ENCODE data around the gene COX7A2.

GRCh38 chr6:75273009-75273408 is 29.4 kb upstream of the COX7A2 start:
- TF ChIP-seq POLR2A (IDR thresholded peaks at IDR 0.05) (no peak), CTCF (IDR thresholded peaks at IDR 0.05) (no peak)
